DND-41 (cell line): ENCODE data around the gene CYCS.
"Not testable (repeated sequence)": the region's sequence is repeated elsewhere in the genome, so short reads cannot be mapped to it uniquely, and the experiment has no call there.

ENCODE experiments used
- ATAC-seq: fragments of 200-7000 bp; cut with Tn5 transposase; 3 replicates; pipeline ENCODE4 v1.9.1; 2021; ENCODE audit warnings: low read depth; ENCODE audit not compliant: insufficient read depth
- DNase-seq: peaks from one replicate; pipeline ENCODE4 v3.0.0-alpha.2; 2020
- H2AFZ ChIP-seq: 2 replicates; pipeline ENCODE4 v1.6.0; 2012; ENCODE audit warnings: low read depth, low read length
- H3K27ac ChIP-seq: 2 replicates; pipeline ENCODE4 v1.5.1; 2012; ENCODE audit warnings: low read length, inconsistent platforms
- H3K27me3 ChIP-seq: fragments of 200-600 bp; sonication (generic); 2 replicates; pipeline ENCODE4 v1.6.0; 2012; ENCODE audit warnings: low read length, mild to moderate bottlenecking, inconsistent platforms; ENCODE audit not compliant: insufficient read depth, poor library complexity
- H3K36me3 ChIP-seq: 2 replicates; pipeline ENCODE4 v1.5.1; 2012; ENCODE audit warnings: low read length, inconsistent platforms; ENCODE audit not compliant: insufficient read depth
- H3K4me1 ChIP-seq: 2 replicates; pipeline ENCODE4 v1.5.1; 2012; ENCODE audit warnings: mild to moderate bottlenecking, low read length; ENCODE audit not compliant: insufficient read depth
- H3K4me2 ChIP-seq: 2 replicates; pipeline ENCODE4 v1.6.0; 2012; ENCODE audit warnings: mild to moderate bottlenecking, moderate library complexity, low read length, inconsistent platforms; ENCODE audit not compliant: insufficient read depth
- H3K4me3 ChIP-seq, 2 experiments: fragments of 200-600 bp in 1 of 2; shearing (Covaris generic) in 1 of 2; 2 replicates each; pipeline ENCODE4 v1.5.1; 2012 to 2016; ENCODE audit warnings: inconsistent platforms in 2 of 2, low read length in 2 of 2, mild to moderate bottlenecking in 2 of 2, low read depth in 1 of 2, moderate library complexity in 1 of 2
- H3K79me2 ChIP-seq: 2 replicates; pipeline ENCODE4 v1.6.0; 2012; ENCODE audit warnings: low read length, inconsistent platforms; ENCODE audit not compliant: insufficient read depth
- H3K9ac ChIP-seq: 2 replicates; pipeline ENCODE4 v1.6.0; 2012; ENCODE audit warnings: low read depth, mild to moderate bottlenecking, inconsistent platforms, low read length, moderate library complexity
- H3K9me3 ChIP-seq: 2 replicates; pipeline ENCODE4 v1.5.1; 2012; ENCODE audit warnings: low read length, moderate library complexity, mild to moderate bottlenecking, inconsistent platforms; ENCODE audit not compliant: insufficient read depth, severe bottlenecking
- H4K20me1 ChIP-seq: 2 replicates; pipeline ENCODE4 v1.6.0; 2012; ENCODE audit warnings: low read length; ENCODE audit not compliant: insufficient read depth
- CTCF ChIP-seq: IDR thresholded peaks from 2 replicates; pipeline ENCODE4 v1.5.1; 2012; ENCODE audit warnings: borderline replicate concordance, low read length, moderate library complexity, mild to moderate bottlenecking; ENCODE audit not compliant: poor library complexity, severe bottlenecking; ENCODE audit errors: extremely low read depth
- EZH2 ChIP-seq: IDR thresholded peaks from 3 replicates; pipeline ENCODE4 v1.6.1; 2012; ENCODE audit warnings: borderline replicate concordance, low read depth, mild to moderate bottlenecking, moderate library complexity, low read length, inconsistent platforms; ENCODE audit not compliant: severe bottlenecking

Gene CYCS

GRCh38 chr7:25116621-25117020 is 8.4 kb downstream of the CYCS start:
- H3K36me3 ChIP-seq = peaks cover 26% of the 10 kb centered on the region
- H3K79me2 ChIP-seq = 0 out of 2 replicates have a peak, but pooled peaks cover 2% of the 10 kb centered on the region
- no peak overlapping the region for H3K27ac ChIP-seq
- H3K4me3 ChIP-seq = no peak overlapping the region
- ATAC-seq (peak; percentile 33; the same call in 1 of the 3 replicates), DNase-seq (no peak)
- no peak overlapping the region for H2AFZ ChIP-seq
- no peaks in the 10 kb centered on the region for H3K9me3 ChIP-seq
- no peak overlapping the region for H3K9ac ChIP-seq
- no peaks in the 10 kb centered on the region for H3K4me1 ChIP-seq
- no peaks in the 10 kb centered on the region; the same call in 1 of the 2 replicates for H4K20me1 ChIP-seq
- H3K4me2 ChIP-seq = no peak overlapping the region
- H3K27me3 ChIP-seq = no peaks in the 10 kb centered on the region
- no peak for TF ChIP-seq EZH2
- TF ChIP-seq CTCF = no peak

- H3K79me2 ChIP-seq, H3K4me3 ChIP-seq, H3K27ac ChIP-seq, H3K36me3 ChIP-seq, H3K4me1 ChIP-seq, ATAC-seq, H2AFZ ChIP-seq, H3K9me3 ChIP-seq, DNase-seq, H3K4me2 ChIP-seq, H4K20me1 ChIP-seq, H3K27me3 ChIP-seq, H3K9ac ChIP-seq: not testable (repeated sequence)
Observed at GRCh38 chr7:25110514-25110913, 14.5 kb downstream of the CYCS start.

DNA sequence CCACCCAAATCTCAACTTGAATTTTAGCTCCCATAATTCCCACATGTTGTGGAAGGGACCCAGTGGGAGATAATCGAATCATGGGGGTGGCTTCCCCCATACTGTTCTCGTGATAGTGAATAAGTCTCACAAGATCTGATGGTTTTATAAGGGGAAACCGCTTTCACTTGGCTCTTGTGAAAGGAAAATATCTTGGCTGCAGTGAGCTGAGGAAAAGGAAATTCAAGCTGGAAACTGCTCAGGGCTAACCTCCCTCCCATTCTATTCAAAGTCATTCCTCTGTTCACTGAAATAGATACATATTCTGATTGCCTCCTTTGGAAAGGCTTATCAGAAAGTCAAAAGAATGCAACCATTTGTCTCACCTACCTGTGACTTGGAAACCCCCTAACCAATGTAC is 15.8 kb downstream of the CYCS start:
- H3K4me1 ChIP-seq = no peaks in the 10 kb centered on the region
- H3K9me3 ChIP-seq = no peaks in the 10 kb centered on the region
- H2AFZ ChIP-seq = no peak overlapping the region
- no peaks in the 10 kb centered on the region for H4K20me1 ChIP-seq
- H3K36me3 ChIP-seq = no peaks in the 10 kb centered on the region
- H3K27me3 ChIP-seq = no peaks in the 10 kb centered on the region
- H3K79me2 ChIP-seq = no peaks in the 10 kb centered on the region
- DNase-seq = no peak
- TF ChIP-seq CTCF (no peak), EZH2 (no peak)
- no peak overlapping the region for H3K9ac ChIP-seq
- H3K4me2 ChIP-seq = no peak overlapping the region
- H3K27ac ChIP-seq = no peak overlapping the region
- no peak for ATAC-seq
- no peak overlapping the region for H3K4me3 ChIP-seq

- H3K9ac ChIP-seq = no peak overlapping the region
- H3K27ac ChIP-seq = no peak overlapping the region
- DNase-seq = no peak
- no peaks in the 10 kb centered on the region for H3K27me3 ChIP-seq
- H3K4me2 ChIP-seq = no peak overlapping the region
- no peak overlapping the region for H2AFZ ChIP-seq
- ATAC-seq = no peak
- H3K9me3 ChIP-seq = no peaks in the 10 kb centered on the region
- H3K36me3 ChIP-seq = no peaks in the 10 kb centered on the region
- no peaks in the 10 kb centered on the region for H4K20me1 ChIP-seq
- TF ChIP-seq CTCF (no peak), EZH2 (no peak)
- no peak overlapping the region for H3K4me3 ChIP-seq
- H3K79me2 ChIP-seq = no peaks in the 10 kb centered on the region
- no peaks in the 10 kb centered on the region for H3K4me1 ChIP-seq
Observed at GRCh38 chr7:25105911-25106310, 19.1 kb downstream of the CYCS start.
